ENCODE data around the gene KCNMA1.

KCNMA1 gene

DNA sequence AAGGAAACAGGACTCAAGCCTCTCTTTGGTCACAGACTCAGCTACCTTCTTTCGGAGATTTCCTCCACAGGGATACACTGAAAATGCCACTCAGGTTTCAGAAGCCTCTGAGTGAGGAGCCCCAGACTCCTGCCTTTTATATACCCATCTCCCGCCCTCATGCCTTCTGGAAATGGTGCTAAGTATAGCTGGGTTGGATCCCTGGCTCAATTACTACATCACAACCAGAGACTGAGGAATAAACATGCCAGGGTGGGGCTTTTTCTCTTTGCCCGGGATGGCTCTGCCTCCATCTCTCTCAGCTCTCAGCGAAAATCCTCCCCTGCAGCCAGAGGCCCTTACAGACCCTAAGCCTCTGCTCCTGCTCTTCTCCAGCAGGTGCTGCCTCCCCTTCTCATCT, 299.5 kb downstream of the KCNMA1 start:
- peaks cover 8% of the 10 kb centered on the region for H3K9me3 ChIP-seq
- H3K4me2 ChIP-seq, result no peak overlapping the region
- no peaks in the 10 kb centered on the region for H3K36me3 ChIP-seq
- no peaks in the 10 kb centered on the region for H4K20me1 ChIP-seq
- no peaks in the 10 kb centered on the region for H3K27me3 ChIP-seq
- H3K9ac ChIP-seq, result no peak overlapping the region
- H3K4me1 ChIP-seq, result no peaks in the 10 kb centered on the region
- TF ChIP-seq Cebpa-rat (IDR thresholded peaks at IDR 0.05), result no peak
- no peak overlapping the region for H3K27ac ChIP-seq
- no peak overlapping the region for H3K4me3 ChIP-seq

DNA sequence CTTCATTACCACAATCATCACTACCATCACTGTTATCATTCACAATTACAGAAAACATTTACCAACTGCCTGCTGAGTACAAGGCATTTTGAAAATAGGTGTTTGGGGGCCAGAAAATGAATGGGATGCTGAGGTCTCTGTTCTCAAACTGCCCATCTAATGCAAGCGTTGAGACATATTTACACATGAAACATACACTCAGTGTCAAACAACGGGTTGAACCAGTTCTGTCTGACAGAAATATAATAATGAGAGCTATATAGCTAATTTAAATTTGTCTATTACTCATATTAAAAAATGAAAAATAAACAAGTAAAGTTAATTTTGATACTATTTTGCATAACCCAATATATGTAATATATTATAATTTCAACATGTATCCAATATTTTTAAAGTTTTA, 303.1 kb downstream of the KCNMA1 start:
- Histone ChIP-seq H3K9me3 (peaks cover 4% of the 10 kb centered on the region), H3K27me3 (no peaks in the 10 kb centered on the region), H3K4me1 (no peaks in the 10 kb centered on the region), H3K9ac (no peak overlapping the region), H3K36me3 (no peaks in the 10 kb centered on the region), H3K27ac (no peak overlapping the region), H3K4me3 (no peak overlapping the region), H4K20me1 (no peaks in the 10 kb centered on the region), H3K4me2 (no peak overlapping the region)
- no peak for TF ChIP-seq Cebpa-rat (IDR thresholded peaks at IDR 0.05)

DNA sequence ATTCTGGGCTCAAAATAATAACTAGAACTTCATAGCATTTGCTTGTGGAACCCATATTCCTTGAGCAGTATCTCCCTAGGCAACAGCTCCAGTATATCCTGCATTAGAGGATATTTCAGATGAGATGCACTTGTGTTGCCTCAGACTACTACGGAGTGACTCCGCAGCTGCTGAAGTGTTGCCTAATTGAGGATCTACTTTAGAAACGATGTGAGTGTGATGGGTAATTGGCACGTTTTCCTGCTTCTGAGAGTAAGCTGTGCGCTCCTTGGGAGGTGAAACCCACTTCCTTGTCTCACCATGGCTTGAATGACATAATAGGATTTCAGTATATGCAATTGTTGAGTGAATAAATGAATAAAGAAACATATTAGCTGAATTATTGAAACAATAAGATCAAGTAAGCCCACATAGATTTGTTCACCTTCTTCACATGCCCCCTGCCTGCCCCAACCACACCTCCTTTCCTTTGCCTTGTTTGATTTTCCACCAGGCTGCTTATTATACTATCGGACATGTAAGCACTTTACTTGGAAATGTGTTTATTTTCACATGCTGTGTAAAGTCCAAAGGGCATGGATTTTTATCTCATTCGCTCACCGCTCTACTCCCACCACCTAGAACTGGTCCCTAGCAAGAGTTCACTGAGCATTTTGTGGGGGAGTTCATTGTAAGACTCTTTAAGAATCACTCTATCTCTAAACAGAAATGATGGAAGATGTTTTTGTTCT, 303.8 kb downstream of the KCNMA1 start:
- no peak for TF ChIP-seq Cebpa-rat (IDR thresholded peaks at IDR 0.05)
- no peaks in the 10 kb centered on the region for H3K27me3 ChIP-seq
- no peak overlapping the region for H3K27ac ChIP-seq
- H3K36me3 ChIP-seq, result no peaks in the 10 kb centered on the region
- no peaks in the 10 kb centered on the region for H3K9me3 ChIP-seq
- H4K20me1 ChIP-seq, result no peaks in the 10 kb centered on the region
- no peak overlapping the region for H3K4me2 ChIP-seq
- no peak overlapping the region for H3K9ac ChIP-seq
- H3K4me1 ChIP-seq, result no peaks in the 10 kb centered on the region
- no peak overlapping the region for H3K4me3 ChIP-seq

DNA sequence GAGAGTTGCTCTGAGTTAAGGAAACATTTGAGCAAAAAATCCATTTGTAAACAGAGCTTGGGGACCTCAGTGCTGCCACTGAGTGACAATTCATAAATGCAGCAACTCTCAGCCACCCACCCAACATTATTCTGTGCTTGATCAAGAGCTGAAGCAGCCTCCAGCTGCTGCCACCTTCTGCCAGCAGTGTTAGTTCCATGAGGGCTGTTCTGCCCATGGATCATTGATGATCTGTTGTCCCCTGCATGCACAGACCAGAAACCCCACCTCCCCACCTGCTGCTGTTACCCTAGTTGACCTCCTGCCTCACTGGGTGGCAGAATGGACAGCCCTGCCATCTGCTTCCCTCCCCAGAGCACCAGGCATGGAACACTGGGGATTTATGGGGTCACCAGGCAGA, 305.4 kb downstream of the KCNMA1 start:
- no peaks in the 10 kb centered on the region for H3K4me1 ChIP-seq
- no peaks in the 10 kb centered on the region for H3K9me3 ChIP-seq
- H3K27me3 ChIP-seq, result no peaks in the 10 kb centered on the region
- H4K20me1 ChIP-seq, result no peaks in the 10 kb centered on the region
- H3K27ac ChIP-seq, result no peak overlapping the region
- no peak overlapping the region for H3K4me2 ChIP-seq
- no peak overlapping the region for H3K4me3 ChIP-seq
- no peak for TF ChIP-seq Cebpa-rat (IDR thresholded peaks at IDR 0.05)
- no peak overlapping the region for H3K9ac ChIP-seq
- no peaks in the 10 kb centered on the region for H3K36me3 ChIP-seq

DNA sequence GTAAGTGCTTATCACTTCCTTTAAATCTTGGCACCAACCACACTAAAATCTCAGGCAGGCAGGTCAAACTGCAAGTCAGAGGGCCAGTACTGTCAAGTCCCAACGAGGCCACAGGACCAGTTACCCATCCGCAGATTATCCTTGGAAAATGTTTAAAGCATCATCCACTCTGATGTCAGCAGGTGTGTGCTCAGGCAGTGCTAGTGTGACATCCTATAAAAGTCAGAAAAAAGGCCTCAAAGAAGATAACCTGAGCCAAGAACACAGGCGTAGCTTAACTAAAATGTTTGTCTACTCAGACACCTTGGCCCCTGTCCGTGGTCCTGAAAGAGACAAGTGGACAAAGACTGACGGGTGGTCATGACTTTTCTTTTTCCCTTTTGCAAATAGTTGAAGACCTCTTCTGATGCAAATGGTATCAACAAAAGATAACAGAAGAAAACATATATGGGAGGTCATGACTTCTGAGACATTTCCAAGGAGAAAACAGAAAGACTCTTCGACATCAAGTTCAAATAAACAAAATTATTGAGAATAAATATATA, 309.3 kb downstream of the KCNMA1 start:
- TF ChIP-seq Cebpa-rat (IDR thresholded peaks at IDR 0.05), result no peak
- no peaks in the 10 kb centered on the region for H3K9me3 ChIP-seq
- no peaks in the 10 kb centered on the region for H4K20me1 ChIP-seq
- no peak overlapping the region for H3K27ac ChIP-seq
- no peak overlapping the region for H3K9ac ChIP-seq
- no peaks in the 10 kb centered on the region for H3K36me3 ChIP-seq
- H3K4me2 ChIP-seq, result no peak overlapping the region
- no peaks in the 10 kb centered on the region for H3K4me1 ChIP-seq
- H3K27me3 ChIP-seq, result no peaks in the 10 kb centered on the region
- H3K4me3 ChIP-seq, result no peak overlapping the region

DNA sequence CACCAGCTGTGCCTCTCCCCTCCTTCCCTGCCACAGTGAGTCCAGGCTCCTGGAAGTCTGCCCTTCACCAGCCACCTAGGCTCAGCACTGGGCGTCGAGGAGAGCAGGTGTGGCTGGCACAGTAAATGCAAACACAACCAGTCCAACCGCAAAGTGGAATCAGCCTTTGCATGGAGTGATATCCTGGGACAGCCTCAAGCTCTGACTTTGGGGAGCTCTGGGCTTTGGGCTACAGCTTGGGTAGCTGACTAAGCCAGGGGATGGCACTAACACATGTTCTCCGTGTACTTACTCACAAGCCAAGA, 312.4 kb downstream of the KCNMA1 start:
- Histone ChIP-seq H3K9me3 (no peaks in the 10 kb centered on the region), H3K4me1 (peaks cover 8% of the 10 kb centered on the region; the same call in 1 of the 2 replicates), H3K27me3 (no peaks in the 10 kb centered on the region), H3K4me2 (no peak overlapping the region), H3K36me3 (no peaks in the 10 kb centered on the region), H3K4me3 (no peak overlapping the region), H4K20me1 (no peaks in the 10 kb centered on the region), H3K27ac (no peak overlapping the region), H3K9ac (no peak overlapping the region)
- no peak for TF ChIP-seq Cebpa-rat (IDR thresholded peaks at IDR 0.05)

DNA sequence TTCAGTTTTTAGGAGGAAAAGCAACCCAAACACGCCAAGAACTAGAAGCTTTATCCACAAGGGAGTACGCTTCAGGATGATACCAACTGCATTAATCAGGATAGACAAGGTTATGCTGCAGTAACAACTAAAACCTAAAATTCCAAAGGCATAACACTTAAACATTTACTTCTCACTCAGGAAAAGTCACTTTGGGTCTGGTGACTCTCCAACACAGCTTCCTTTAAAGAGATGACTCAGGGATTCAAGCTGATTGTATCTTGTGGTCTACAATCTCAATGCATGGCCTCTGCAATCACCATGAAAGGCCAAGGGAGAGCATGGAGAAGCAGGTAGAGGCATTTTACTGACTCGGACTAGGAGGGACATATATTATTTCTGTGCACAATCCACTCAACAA, 315.8 kb downstream of the KCNMA1 start:
- no peaks in the 10 kb centered on the region for H4K20me1 ChIP-seq

DNA sequence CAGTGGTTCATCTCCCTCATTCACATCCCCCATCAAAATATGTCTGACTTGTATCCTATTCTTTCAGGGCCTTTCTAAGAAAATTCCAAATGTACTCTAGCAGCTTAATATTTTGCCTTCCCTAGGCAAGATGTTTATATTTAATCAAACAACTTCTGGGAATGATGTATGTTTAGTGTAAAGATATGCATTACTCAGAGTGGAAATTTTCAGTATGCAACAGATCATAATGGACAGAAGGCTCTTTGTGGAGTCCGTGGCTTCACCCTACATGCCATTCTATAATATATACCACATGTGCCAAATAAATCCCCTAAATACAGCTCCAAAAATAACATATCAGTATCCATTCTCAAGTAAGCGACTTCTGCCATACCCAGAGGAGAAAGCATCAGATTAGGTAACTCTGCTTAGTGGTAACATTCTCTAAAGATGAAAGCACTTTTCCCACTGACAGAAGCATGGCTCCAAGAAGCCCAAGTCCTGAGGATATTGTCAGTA, 316.6 kb downstream of the KCNMA1 start:
- Histone ChIP-seq H3K9ac (no peak overlapping the region), H3K27me3 (no peaks in the 10 kb centered on the region), H3K4me1 (peaks cover 8% of the 10 kb centered on the region; the same call in 1 of the 2 replicates), H3K4me3 (no peak overlapping the region), H3K27ac (no peak overlapping the region), H4K20me1 (no peaks in the 10 kb centered on the region), H3K9me3 (no peaks in the 10 kb centered on the region), H3K36me3 (no peaks in the 10 kb centered on the region), H3K4me2 (no peak overlapping the region)
- TF ChIP-seq Cebpa-rat (IDR thresholded peaks at IDR 0.05), result no peak

More for the DNA sequence above, 315.8 kb downstream of the KCNMA1 start:
- no peak overlapping the region for H3K4me2 ChIP-seq
- TF ChIP-seq Cebpa-rat (IDR thresholded peaks at IDR 0.05), result no peak
- H3K4me3 ChIP-seq, result no peak overlapping the region
- H3K9me3 ChIP-seq, result no peaks in the 10 kb centered on the region
- no peak overlapping the region for H3K27ac ChIP-seq
- no peak overlapping the region for H3K9ac ChIP-seq
- peaks cover 8% of the 10 kb centered on the region; the same call in 1 of the 2 replicates for H3K4me1 ChIP-seq
- no peaks in the 10 kb centered on the region for H3K36me3 ChIP-seq
- no peaks in the 10 kb centered on the region for H3K27me3 ChIP-seq

DNA sequence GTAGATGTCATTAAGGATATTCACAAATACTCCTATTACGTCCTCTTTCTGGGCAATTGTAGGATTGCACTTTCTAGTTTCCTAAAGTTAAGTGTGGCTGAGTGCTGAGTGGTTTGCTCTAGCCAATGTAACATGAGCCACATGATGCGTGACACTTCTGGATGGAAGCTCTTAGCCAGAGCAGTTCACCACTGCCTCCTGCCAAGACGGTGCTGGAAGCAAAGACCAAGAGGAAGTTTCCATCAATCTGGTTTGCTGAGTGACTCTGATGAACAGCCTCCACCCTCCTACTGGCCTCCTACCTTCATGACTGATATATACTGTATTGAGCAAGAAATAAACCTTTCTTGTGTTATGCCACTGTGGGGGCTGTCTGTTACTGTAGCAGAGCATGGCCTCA, 318.1 kb downstream of the KCNMA1 start:
- no peak for TF ChIP-seq Cebpa-rat (IDR thresholded peaks at IDR 0.05)
- H3K4me2 ChIP-seq, result no peak overlapping the region
- no peak overlapping the region for H3K9ac ChIP-seq
- no peaks in the 10 kb centered on the region for H4K20me1 ChIP-seq
- no peaks in the 10 kb centered on the region for H3K27me3 ChIP-seq
- no peaks in the 10 kb centered on the region for H3K36me3 ChIP-seq
- H3K9me3 ChIP-seq, result no peaks in the 10 kb centered on the region
- H3K4me3 ChIP-seq, result no peak overlapping the region
- peaks cover 8% of the 10 kb centered on the region; the same call in 1 of the 2 replicates for H3K4me1 ChIP-seq
- no peak overlapping the region for H3K27ac ChIP-seq

DNA sequence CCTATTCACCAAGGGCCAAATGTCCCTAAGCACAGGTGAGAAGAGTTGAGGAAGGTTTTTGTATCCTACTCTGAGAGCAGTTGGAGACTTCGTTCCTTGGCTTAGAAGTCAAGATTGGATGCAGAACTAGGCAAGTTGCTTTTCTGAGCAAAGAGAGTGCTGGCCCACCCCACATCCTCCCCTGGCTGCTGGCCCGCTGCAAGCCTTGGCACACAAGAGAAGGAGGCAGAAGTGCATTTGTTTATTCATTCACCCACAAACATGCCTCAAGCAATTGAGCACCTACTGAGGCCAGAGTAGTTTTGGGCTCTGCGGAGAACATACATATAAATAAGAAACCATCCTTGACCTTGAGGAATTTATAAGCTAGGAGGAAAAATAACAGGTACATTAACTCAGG, 318.9 kb downstream of the KCNMA1 start:
- Histone ChIP-seq H3K27ac (no peak overlapping the region), H4K20me1 (no peaks in the 10 kb centered on the region), H3K9ac (no peak overlapping the region), H3K4me3 (no peak overlapping the region), H3K4me1 (peaks cover 8% of the 10 kb centered on the region; the same call in 1 of the 2 replicates), H3K36me3 (no peaks in the 10 kb centered on the region), H3K4me2 (no peak overlapping the region), H3K9me3 (no peaks in the 10 kb centered on the region), H3K27me3 (no peaks in the 10 kb centered on the region)
- TF ChIP-seq Cebpa-rat (IDR thresholded peaks at IDR 0.05), result no peak
